HTERT RPE-1 (cell line): ENCODE results near the gene NWD2.
"Not testable (repeated sequence)": the region's sequence is repeated elsewhere in the genome, so short reads cannot be mapped to it uniquely, and the experiment has no call there.

Experiments
- in situ Hi-C: fragments of 300-500 bp; cut with MboI; formaldehyde crosslinking; loops from 4 replicates; pipeline ENCODE4 v1.14.3; 2020; ENCODE audit warnings: low sequenced_read_pairs

The NWD2 gene

DNA sequence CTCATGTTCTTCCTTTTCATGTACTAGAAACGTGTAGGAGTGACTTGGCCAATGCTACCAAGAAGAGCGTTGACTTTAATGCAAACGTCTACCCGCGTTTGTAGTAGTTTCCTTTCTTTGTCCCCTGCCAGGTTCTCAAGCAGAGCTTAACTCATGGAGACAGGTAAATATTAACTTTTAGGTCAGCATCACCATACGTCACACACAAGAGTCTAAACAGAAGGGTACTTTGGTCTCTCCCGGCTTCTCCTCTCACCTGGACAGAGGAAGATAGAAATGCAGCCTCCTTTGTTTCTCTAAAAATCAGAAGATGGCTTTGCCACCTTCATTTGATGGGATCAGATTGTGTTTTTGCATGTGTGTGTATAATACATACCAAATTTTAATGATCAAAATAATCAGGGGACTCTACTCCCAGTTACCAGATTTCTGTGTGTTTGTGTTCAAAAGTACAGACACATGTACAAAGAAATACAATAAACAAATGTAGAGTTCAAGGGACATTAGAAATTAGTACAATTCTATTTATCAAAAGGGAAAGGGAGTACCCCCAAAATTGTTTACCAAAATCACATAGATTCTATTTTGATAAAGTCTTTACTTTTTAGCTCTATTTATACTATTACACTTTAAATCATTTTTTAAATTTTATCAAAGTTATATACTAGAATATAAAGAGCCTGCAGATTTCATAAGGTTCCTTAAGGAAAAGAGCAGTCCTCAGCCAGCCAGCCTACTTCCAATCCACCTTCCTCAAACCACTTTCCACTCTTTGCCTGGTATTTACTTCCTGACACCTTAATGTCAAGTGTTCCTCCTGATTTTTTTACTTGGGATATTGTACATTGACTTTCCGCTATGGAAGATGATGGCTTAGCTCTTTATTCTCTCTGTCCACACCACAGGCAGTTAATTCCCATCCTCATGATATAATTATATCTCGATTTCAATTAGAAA lies 246.1 kb downstream of the NWD2 start:
- in situ Hi-C loops, result no loop called here

DNA sequence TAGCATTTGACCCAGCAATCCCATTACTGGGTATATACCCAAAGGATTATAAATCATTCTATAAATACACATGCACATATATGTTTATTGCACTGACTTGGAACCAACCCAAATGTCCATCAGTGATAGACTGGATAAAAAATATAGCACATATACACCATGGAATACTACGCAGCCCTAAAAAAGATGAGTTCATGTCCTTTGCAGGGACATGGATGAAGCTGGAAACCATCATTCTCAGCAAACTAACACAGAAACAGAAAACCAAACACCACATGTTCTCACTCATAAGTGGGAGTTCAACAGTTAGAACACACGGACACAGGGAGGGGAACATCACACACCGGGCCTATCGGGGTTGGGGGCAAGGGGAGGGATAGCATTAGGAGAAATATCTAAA lies 250.8 kb downstream of the NWD2 start:
- in situ Hi-C loops, result not testable (repeated sequence)
